ENCODE measurements around the gene RPTOR. TPM values are rescaled to one million over a fixed set of nuclear protein-coding genes. Genes with fewer than 3 reads are reported as not detected.

The RPTOR gene
- total and polyA plus RNA-seq, 2 donors (not counting 3 experiments of a cell fraction or from before 2014, with no cell fraction given) = 10.7 to 41.8 TPM

GRCh38 chr17:80908776-80909175 is 364.1 kb downstream of the RPTOR start:
- intact Hi-C loops (cut with micrococcal nuclease) = no loop called here
- Histone ChIP-seq H3K9me1 (replicated peaks; ENCODE audit: control insufficient read depth, extremely low read depth, insufficient read depth, low read length) (no peaks in the 10 kb centered on the region), H3K9ac (replicated peaks; ENCODE audit: extremely low read depth, insufficient read depth, low read length) (no peak overlapping the region), H3K79me2 (ENCODE audit: control insufficient read depth, insufficient read depth, low read length) (no peaks in the 10 kb centered on the region), H2AFZ (ENCODE audit: low read depth, low read length) (no peak overlapping the region), H3K4me3 (replicated peaks in 1 of 3; ENCODE audit: insufficient read depth in 1 of 3, low read depth in 1 of 3, low read length in 3 of 3) (no peak overlapping the region), H3K4me1 (ENCODE audit: control insufficient read depth, extremely low read depth, insufficient read depth, low read length) (no peaks in the 10 kb centered on the region), H3K4me2 (ENCODE audit: insufficient read depth, low read length) (no peak overlapping the region), H3K27ac (ENCODE audit: insufficient read depth, low read depth, low read length) (no peak overlapping the region), H3K9me3 (replicated peaks; ENCODE audit: control insufficient read depth, insufficient read depth, low read length) (no peaks in the 10 kb centered on the region), H4K20me1 (replicated peaks; ENCODE audit: control insufficient read depth, extremely low read depth, insufficient read depth, low read length) (no peaks in the 10 kb centered on the region), H3K36me3 (ENCODE audit: control insufficient read depth in 2 of 2, extremely low read depth in 1 of 2, insufficient read depth in 2 of 2, low read length in 2 of 2) (peaks cover 0 to 8% of the 10 kb centered on the region in 2 experiments), H3K27me3 (ENCODE audit: control insufficient read depth in 2 of 2, insufficient read depth in 2 of 2, low read length in 2 of 2) (no peaks in the 10 kb centered on the region)
- TF ChIP-seq, protein P1, sequence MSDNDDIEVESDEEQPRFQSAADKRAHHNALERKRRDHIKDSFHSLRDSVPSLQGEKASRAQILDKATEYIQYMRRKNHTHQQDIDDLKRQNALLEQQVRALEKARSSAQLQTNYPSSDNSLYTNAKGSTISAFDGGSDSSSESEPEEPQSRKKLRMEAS (IDR thresholded peaks at IDR 0.05; ENCODE audit: insufficient read depth, insufficient read length) = no peak
- no peak for TF ChIP-seq POLR2AphosphoS5 (IDR thresholded peaks at IDR 0.05; ENCODE audit: insufficient read depth, low read depth, low read length)
- no peak for TF ChIP-seq FOS (IDR thresholded peaks at IDR 0.05; ENCODE audit: borderline replicate concordance, insufficient read depth, low read length)
- no peak for TF ChIP-seq EZH2 (IDR thresholded peaks at IDR 0.05; ENCODE audit: borderline replicate concordance, low read depth, low read length, severe bottlenecking)
- no peak for TF ChIP-seq JUN (IDR thresholded peaks at IDR 0.05; ENCODE audit: borderline replicate concordance, insufficient read depth, insufficient read length, low read depth)
- TF ChIP-seq, protein P2, sequence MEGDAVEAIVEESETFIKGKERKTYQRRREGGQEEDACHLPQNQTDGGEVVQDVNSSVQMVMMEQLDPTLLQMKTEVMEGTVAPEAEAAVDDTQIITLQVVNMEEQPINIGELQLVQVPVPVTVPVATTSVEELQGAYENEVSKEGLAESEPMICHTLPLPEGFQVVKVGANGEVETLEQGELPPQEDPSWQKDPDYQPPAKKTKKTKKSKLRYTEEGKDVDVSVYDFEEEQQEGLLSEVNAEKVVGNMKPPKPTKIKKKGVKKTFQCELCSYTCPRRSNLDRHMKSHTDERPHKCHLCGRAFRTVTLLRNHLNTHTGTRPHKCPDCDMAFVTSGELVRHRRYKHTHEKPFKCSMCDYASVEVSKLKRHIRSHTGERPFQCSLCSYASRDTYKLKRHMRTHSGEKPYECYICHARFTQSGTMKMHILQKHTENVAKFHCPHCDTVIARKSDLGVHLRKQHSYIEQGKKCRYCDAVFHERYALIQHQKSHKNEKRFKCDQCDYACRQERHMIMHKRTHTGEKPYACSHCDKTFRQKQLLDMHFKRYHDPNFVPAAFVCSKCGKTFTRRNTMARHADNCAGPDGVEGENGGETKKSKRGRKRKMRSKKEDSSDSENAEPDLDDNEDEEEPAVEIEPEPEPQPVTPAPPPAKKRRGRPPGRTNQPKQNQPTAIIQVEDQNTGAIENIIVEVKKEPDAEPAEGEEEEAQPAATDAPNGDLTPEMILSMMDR (IDR thresholded peaks at IDR 0.05; ENCODE audit: extremely low read depth in 1 of 2, insufficient read depth in 1 of 2, low read depth in 1 of 2, low read length in 2 of 2) = no peak
- no peak for TF ChIP-seq MYC (IDR thresholded peaks at IDR 0.05; ENCODE audit: low read depth, low read length)
- TF ChIP-seq POLR2A (IDR thresholded peaks at IDR 0.05; ENCODE audit: low read depth, low read length) = no peak
- TF ChIP-seq GATA2 (IDR thresholded peaks at IDR 0.05; ENCODE audit: insufficient read depth, insufficient read length, low read depth, low read length) = no peak
- ChIA-PET CTCF (interaction anchor here (0.6 to 1.2 kb wide), 2 partner anchors 52 to 281 kb away, joined by 3 read pairs; no protein-coding TSS in a partner anchor), POLR2A (no interaction called here)
- dilution Hi-C loops (cut with MboI; ENCODE audit: extremely low pct_ligation_motif_present, low sequenced_read_pairs) = no loop called here
- DNase-seq (ENCODE audit: low read depth, low spot score) (no peak), FAIRE-seq (no peak)
- no TSS peak for BruUV-seq (replicated peaks)

Measured in endothelial cell of umbilical vein (primary cell).